Osteoblast (primary cell): ENCODE measurements around the gene CMSS1. TPM values are rescaled to one million over a fixed set of nuclear protein-coding genes. Genes with fewer than 3 reads are reported as not detected.
A peak's percentile ranks its signal among the peaks of the same experiment; 100 is the strongest.

Source experiments
- DNase-seq: peaks from one replicate; pipeline ENCODE4 v3.0.0; 2011; ENCODE audit warnings: low spot score, mixed read lengths; ENCODE audit not compliant: insufficient read length; ENCODE audit errors: missing footprints
- H2AFZ ChIP-seq: 2 replicates; pipeline ENCODE4 v1.6.0; 2011; ENCODE audit warnings: mild to moderate bottlenecking, low read length
- H3K27ac ChIP-seq: 2 replicates; pipeline ENCODE4 v1.5.1; 2011; ENCODE audit warnings: mild to moderate bottlenecking, low read depth, low read length, moderate library complexity
- H3K27me3 ChIP-seq: 2 replicates; pipeline ENCODE4 v1.6.0; 2012; ENCODE audit warnings: mild to moderate bottlenecking, control low read depth, inconsistent platforms, low read length, moderate library complexity; ENCODE audit not compliant: insufficient read depth
- H3K36me3 ChIP-seq: 2 replicates; pipeline ENCODE4 v1.5.1; 2011; ENCODE audit warnings: mild to moderate bottlenecking, low read length, control low read depth, moderate library complexity; ENCODE audit not compliant: insufficient read depth
- H3K4me1 ChIP-seq: 2 replicates; pipeline ENCODE4 v1.5.1; 2011; ENCODE audit warnings: mild to moderate bottlenecking, low read length, control low read depth, moderate library complexity; ENCODE audit not compliant: insufficient read depth
- H3K4me2 ChIP-seq: 2 replicates; pipeline ENCODE4 v1.6.0; 2011; ENCODE audit warnings: mild to moderate bottlenecking, low read length; ENCODE audit not compliant: insufficient read depth
- H3K4me3 ChIP-seq: fragments of 200-600 bp; sonication (generic); 3 replicates; pipeline ENCODE4 v1.5.1; 2012; ENCODE audit warnings: mild to moderate bottlenecking, low read length, inconsistent platforms; ENCODE audit not compliant: insufficient read depth
- H3K79me2 ChIP-seq: 2 replicates; pipeline ENCODE4 v1.6.0; 2012; ENCODE audit warnings: mild to moderate bottlenecking, low read length, control low read depth, inconsistent platforms; ENCODE audit not compliant: insufficient read depth
- H3K9me3 ChIP-seq: 2 replicates; pipeline ENCODE4 v1.5.1; 2011; ENCODE audit warnings: low read depth, low read length, control low read depth
- H4K20me1 ChIP-seq: 2 replicates; pipeline ENCODE4 v1.6.0; 2012; ENCODE audit warnings: mild to moderate bottlenecking, low read length, control low read depth; ENCODE audit not compliant: insufficient read depth
- CTCF ChIP-seq: IDR thresholded peaks from 2 replicates; pipeline ENCODE4 v1.5.1; 2011; ENCODE audit warnings: mild to moderate bottlenecking, low read depth, low read length, moderate library complexity; ENCODE audit errors: extremely low read depth
- total RNA-seq: library from RNA; depleted of rRNA; stranded (reverse); fragments of >200 nt; gene quantifications from 2 replicates; pipeline ENCODE4 v1.2.3, GENCODE V29; 2012

The CMSS1 gene
- total RNA-seq, 1 donor = 15.9 TPM

- H3K27me3 ChIP-seq = no peaks in the 10 kb centered on the region
- peaks cover 31% of the 10 kb centered on the region for H3K4me1 ChIP-seq
- no peak overlapping the region for H2AFZ ChIP-seq
- H3K36me3 ChIP-seq = peaks cover 14% of the 10 kb centered on the region
- no peak overlapping the region for H3K4me3 ChIP-seq
- H3K27ac ChIP-seq = peak overlapping the region; percentile 78
- H3K4me2 ChIP-seq = no peak overlapping the region
- peak; percentile 56 for DNase-seq
- H3K9me3 ChIP-seq = no peaks in the 10 kb centered on the region
- TF ChIP-seq CTCF = no peak
- H4K20me1 ChIP-seq = no peaks in the 10 kb centered on the region
- H3K79me2 ChIP-seq = peaks cover 23% of the 10 kb centered on the region
These were observed 29.0 kb downstream of the CMSS1 start for GRCh38 chr3:99846477-99847160.

DNA sequence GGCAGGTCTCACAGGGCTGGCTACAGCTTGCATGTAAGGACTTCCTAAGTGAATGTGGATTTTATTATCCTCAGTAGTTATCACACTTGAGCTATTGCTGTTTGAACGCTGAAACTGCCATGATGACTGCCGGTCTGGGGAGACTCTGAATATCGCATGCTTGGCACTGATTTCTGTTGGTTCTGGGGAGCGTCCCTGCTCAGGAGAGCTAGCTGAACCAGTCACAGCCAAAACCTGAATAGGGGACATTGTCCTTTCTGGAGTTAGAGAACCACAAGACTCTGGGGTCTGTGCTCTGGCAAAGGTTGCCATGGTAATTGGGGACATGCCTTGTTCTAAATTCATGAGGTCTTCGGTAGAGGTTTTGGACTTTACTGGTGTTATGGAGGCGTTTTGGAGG lies 30.8 kb downstream of the CMSS1 start:
- Histone ChIP-seq H3K9me3 (no peaks in the 10 kb centered on the region), H2AFZ (no peak overlapping the region), H3K36me3 (peaks cover 14% of the 10 kb centered on the region), H3K79me2 (peaks cover 32% of the 10 kb centered on the region), H4K20me1 (no peaks in the 10 kb centered on the region), H3K4me1 (peaks cover 25% of the 10 kb centered on the region), H3K4me3 (no peak overlapping the region), H3K27me3 (no peaks in the 10 kb centered on the region), H3K27ac (no peak overlapping the region), H3K4me2 (no peak overlapping the region)
- DNase-seq = no peak
- no peak for TF ChIP-seq CTCF

GRCh38 chr3:99850608-99851007 lies 32.9 kb downstream of the CMSS1 start:
- H3K27ac ChIP-seq = no peak overlapping the region
- no peak for DNase-seq
- no peaks in the 10 kb centered on the region for H3K9me3 ChIP-seq
- no peak overlapping the region for H2AFZ ChIP-seq
- no peak overlapping the region for H3K4me2 ChIP-seq
- H3K4me1 ChIP-seq = peaks cover 9% of the 10 kb centered on the region
- H3K4me3 ChIP-seq = no peak overlapping the region
- no peak for TF ChIP-seq CTCF
- peaks cover 16% of the 10 kb centered on the region for H3K36me3 ChIP-seq
- H3K27me3 ChIP-seq = no peaks in the 10 kb centered on the region
- H3K79me2 ChIP-seq = peaks cover 51% of the 10 kb centered on the region
- no peaks in the 10 kb centered on the region for H4K20me1 ChIP-seq

DNA sequence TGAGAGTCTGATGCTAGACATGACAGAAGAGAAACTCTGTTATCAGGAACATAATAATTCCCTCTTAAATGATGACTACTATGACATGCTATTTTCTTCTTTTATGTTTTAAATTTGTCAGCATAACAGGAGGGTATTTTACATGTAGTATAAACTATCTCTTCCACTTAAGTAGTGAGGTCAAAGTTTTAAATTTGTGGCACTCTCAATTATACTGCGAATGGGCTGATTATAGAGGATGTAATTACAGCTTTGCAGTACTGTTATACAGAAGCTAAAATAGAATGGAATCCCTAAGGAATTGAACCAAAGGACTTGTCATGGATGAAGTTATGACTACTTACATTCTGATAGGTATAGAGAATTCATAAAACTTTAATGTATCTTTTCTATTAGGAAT lies 34.3 kb downstream of the CMSS1 start:
- H3K4me2 ChIP-seq = no peak overlapping the region
- H3K27me3 ChIP-seq = no peaks in the 10 kb centered on the region
- DNase-seq = no peak
- H4K20me1 ChIP-seq = no peaks in the 10 kb centered on the region
- H3K9me3 ChIP-seq = no peaks in the 10 kb centered on the region
- no peak overlapping the region for H2AFZ ChIP-seq
- H3K79me2 ChIP-seq = peaks cover 60% of the 10 kb centered on the region
- no peak overlapping the region for H3K4me3 ChIP-seq
- peaks cover 16% of the 10 kb centered on the region for H3K36me3 ChIP-seq
- no peak for TF ChIP-seq CTCF
- H3K27ac ChIP-seq = no peak overlapping the region
- H3K4me1 ChIP-seq = peaks cover 7% of the 10 kb centered on the region
